Measurements from ENCODE around the gene COL5A3. TPM values are rescaled to one million over a fixed set of nuclear protein-coding genes. Genes with fewer than 3 reads are reported as not detected.

The COL5A3 gene
- total RNA-seq, 1 experiment from 2014 or later, result not detected

DNA sequence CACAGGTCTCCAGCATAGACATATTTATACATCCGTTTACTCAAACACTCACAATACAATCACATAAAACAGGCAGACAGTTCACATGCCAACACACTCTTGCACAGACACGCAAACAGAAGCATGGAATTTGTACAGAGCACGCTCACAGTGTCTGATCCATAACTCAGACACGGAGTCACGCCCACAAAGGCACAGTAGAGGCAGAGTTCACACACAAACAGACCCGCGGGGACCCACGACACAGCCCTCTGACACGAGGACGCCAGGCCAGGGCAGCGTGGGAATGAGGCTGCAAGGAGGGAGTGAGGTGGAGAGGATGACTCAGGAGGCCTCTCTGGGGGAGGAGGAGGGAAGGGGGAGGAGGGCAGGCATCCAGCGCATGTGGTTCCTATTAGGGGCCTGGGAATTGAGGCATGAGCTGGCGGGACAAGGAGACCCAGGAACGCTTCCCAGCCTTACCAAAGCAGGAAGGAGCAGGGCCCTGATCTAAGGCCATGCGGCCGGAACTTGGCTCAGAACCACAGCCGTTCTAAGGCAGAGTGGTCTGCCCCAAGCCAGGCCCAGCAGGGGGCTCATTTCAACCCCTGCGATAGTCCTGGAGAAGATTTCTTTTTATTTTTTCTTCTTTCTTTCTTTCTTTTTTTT is 64.9 kb downstream of the COL5A3 start:
- no peaks in the 10 kb centered on the region for H3K9me3 ChIP-seq
- POLR2A ChIA-PET, result interaction anchor here (0.6 kb wide), 1 partner anchor 326 kb away, joined by 4 read pairs; the partner anchor contains the start of gene ICAM1
- H3K27me3 ChIP-seq (replicated peaks; ENCODE audit: control insufficient read depth, insufficient read depth, low read length), result no peaks in the 10 kb centered on the region
- H3K36me3 ChIP-seq (ENCODE audit: control insufficient read depth, insufficient read depth, low read length), result no peaks in the 10 kb centered on the region
- intact Hi-C loops (cut with micrococcal nuclease; ENCODE audit: unreplicated experiment), result no loop called here
- no peaks in the 10 kb centered on the region for H3K36me3 Mint-ChIP-seq (ENCODE audit: insufficient read depth, unreplicated experiment)
- H3K4me3 ChIP-seq (ENCODE audit: low read depth, low read length), result no peak overlapping the region
- no peak overlapping the region for H3K27ac Mint-ChIP-seq (ENCODE audit: unreplicated experiment)
- H3K4me1 Mint-ChIP-seq (ENCODE audit: low read depth, unreplicated experiment), result peaks cover 9% of the 10 kb centered on the region
- TF ChIP-seq, protein P1, sequence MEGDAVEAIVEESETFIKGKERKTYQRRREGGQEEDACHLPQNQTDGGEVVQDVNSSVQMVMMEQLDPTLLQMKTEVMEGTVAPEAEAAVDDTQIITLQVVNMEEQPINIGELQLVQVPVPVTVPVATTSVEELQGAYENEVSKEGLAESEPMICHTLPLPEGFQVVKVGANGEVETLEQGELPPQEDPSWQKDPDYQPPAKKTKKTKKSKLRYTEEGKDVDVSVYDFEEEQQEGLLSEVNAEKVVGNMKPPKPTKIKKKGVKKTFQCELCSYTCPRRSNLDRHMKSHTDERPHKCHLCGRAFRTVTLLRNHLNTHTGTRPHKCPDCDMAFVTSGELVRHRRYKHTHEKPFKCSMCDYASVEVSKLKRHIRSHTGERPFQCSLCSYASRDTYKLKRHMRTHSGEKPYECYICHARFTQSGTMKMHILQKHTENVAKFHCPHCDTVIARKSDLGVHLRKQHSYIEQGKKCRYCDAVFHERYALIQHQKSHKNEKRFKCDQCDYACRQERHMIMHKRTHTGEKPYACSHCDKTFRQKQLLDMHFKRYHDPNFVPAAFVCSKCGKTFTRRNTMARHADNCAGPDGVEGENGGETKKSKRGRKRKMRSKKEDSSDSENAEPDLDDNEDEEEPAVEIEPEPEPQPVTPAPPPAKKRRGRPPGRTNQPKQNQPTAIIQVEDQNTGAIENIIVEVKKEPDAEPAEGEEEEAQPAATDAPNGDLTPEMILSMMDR (IDR thresholded peaks at IDR 0.05; ENCODE audit: insufficient read depth in 1 of 2, low read depth in 1 of 2, low read length in 1 of 2, severe bottlenecking in 1 of 2, unreplicated experiment in 1 of 2), result no peak
- no TSS peak for BruUV-seq (replicated peaks)
- H3K9me3 Mint-ChIP-seq (ENCODE audit: unreplicated experiment), result peaks cover 10% of the 10 kb centered on the region
- no peak overlapping the region for H3K4me3 Mint-ChIP-seq (ENCODE audit: unreplicated experiment)
- H3K27me3 Mint-ChIP-seq (ENCODE audit: insufficient read depth, unreplicated experiment), result peaks cover 9% of the 10 kb centered on the region
- CTCF ChIA-PET, result no interaction called here
- no peaks in the 10 kb centered on the region for H3K4me1 ChIP-seq
- DNase-seq, result no peak

DNA sequence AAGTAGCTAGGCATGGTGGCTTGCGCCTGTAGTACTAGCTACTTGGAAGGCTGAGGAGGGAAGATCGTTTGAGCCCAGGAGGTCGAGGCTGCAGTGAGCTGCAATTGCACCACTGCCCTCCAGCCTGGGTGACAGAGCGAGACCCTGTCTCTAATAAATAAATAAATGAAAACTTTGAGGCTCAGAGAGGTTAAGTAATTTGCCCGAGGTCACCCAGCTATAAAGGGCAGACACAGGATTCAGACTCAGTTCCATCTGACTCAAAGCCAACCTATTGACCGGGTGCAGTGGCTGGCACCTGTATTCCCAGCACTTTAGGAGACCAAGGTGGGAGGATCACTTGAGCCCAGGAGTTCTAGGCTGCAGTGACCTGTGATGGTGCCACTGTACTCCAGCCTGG is 66.6 kb downstream of the COL5A3 start:
- H3K36me3 ChIP-seq (ENCODE audit: control insufficient read depth, insufficient read depth, low read length), result no peaks in the 10 kb centered on the region
- POLR2A ChIA-PET, result no interaction called here

DNA sequence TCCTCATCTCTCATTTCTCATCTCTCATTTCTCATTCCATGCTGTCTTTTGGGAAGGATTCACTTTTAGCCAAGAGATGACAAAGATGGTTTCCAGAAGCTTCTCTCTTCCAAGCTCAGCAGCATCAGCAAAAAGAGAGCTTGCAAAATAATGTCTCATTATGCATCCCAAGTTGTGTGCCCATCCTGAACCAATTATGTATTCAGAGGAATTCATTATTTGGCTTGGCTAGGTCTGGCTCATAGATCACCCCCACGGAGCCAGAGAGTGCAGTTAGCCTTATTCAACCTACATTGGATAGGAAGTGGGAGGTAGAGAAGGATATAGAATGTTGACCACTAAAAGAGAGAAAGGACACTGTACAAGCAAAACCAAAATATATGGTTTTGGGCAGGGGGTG is 68.6 kb downstream of the COL5A3 start:
- TF ChIP-seq, protein P1 (IDR thresholded peaks at IDR 0.05; ENCODE audit: insufficient read depth in 1 of 2, low read depth in 1 of 2, low read length in 1 of 2, severe bottlenecking in 1 of 2, unreplicated experiment in 1 of 2), result no peak
- no peak for DNase-seq
- H3K9me3 ChIP-seq, result no peaks in the 10 kb centered on the region
- no peak overlapping the region for H3K4me3 ChIP-seq (ENCODE audit: low read depth, low read length)
- Mint-ChIP-seq H3K27me3 (ENCODE audit: insufficient read depth, unreplicated experiment) (peaks cover 6% of the 10 kb centered on the region), H3K9me3 (ENCODE audit: unreplicated experiment) (peaks cover 10% of the 10 kb centered on the region), H3K27ac (ENCODE audit: unreplicated experiment) (no peak overlapping the region), H3K36me3 (ENCODE audit: insufficient read depth, unreplicated experiment) (no peaks in the 10 kb centered on the region), H3K4me1 (ENCODE audit: low read depth, unreplicated experiment) (peaks cover 9% of the 10 kb centered on the region), H3K4me3 (ENCODE audit: unreplicated experiment) (no peak overlapping the region)
- POLR2A ChIA-PET, result no interaction called here
- H3K4me1 ChIP-seq, result no peaks in the 10 kb centered on the region
- BruUV-seq (replicated peaks), result no TSS peak
- intact Hi-C loops (cut with micrococcal nuclease; ENCODE audit: unreplicated experiment), result no loop called here
- CTCF ChIA-PET, result no interaction called here
- H3K27me3 ChIP-seq (replicated peaks; ENCODE audit: control insufficient read depth, insufficient read depth, low read length), result no peaks in the 10 kb centered on the region
- no peaks in the 10 kb centered on the region for H3K36me3 ChIP-seq (ENCODE audit: control insufficient read depth, insufficient read depth, low read length)

More for the DNA sequence above, 66.6 kb downstream of the COL5A3 start:
- DNase-seq, result no peak
- CTCF ChIA-PET, result no interaction called here
- peaks cover 9% of the 10 kb centered on the region for H3K4me1 Mint-ChIP-seq (ENCODE audit: low read depth, unreplicated experiment)
- H3K4me1 ChIP-seq, result no peaks in the 10 kb centered on the region
- H3K4me3 Mint-ChIP-seq (ENCODE audit: unreplicated experiment), result no peak overlapping the region
- no peak overlapping the region for H3K27ac Mint-ChIP-seq (ENCODE audit: unreplicated experiment)
- no peaks in the 10 kb centered on the region for H3K36me3 Mint-ChIP-seq (ENCODE audit: insufficient read depth, unreplicated experiment)
- peaks cover 10% of the 10 kb centered on the region for H3K9me3 Mint-ChIP-seq (ENCODE audit: unreplicated experiment)
- BruUV-seq (replicated peaks), result no TSS peak
- no peak overlapping the region for H3K4me3 ChIP-seq (ENCODE audit: low read depth, low read length)
- H3K27me3 Mint-ChIP-seq (ENCODE audit: insufficient read depth, unreplicated experiment), result peaks cover 9% of the 10 kb centered on the region
- TF ChIP-seq, protein P1 (IDR thresholded peaks at IDR 0.05; ENCODE audit: insufficient read depth in 1 of 2, low read depth in 1 of 2, low read length in 1 of 2, severe bottlenecking in 1 of 2, unreplicated experiment in 1 of 2), result no peak
- intact Hi-C loops (cut with micrococcal nuclease; ENCODE audit: unreplicated experiment), result no loop called here
- H3K27me3 ChIP-seq (replicated peaks; ENCODE audit: control insufficient read depth, insufficient read depth, low read length), result no peaks in the 10 kb centered on the region
- H3K9me3 ChIP-seq, result no peaks in the 10 kb centered on the region

Data from Caco-2 (cell line).